K562 (cell line): ENCODE data around the gene CCDC106. TPM values are rescaled to one million over a fixed set of nuclear protein-coding genes. Genes with fewer than 3 reads are reported as not detected.

Experiments used
- ATAC-seq: fragments of 200-7000 bp; cut with Tn5 transposase; 3 replicates; pipeline ENCODE4 v1.9.1; 2020; ENCODE audit warnings: moderate library complexity
- BruUV-seq: library from RNA; stranded (reverse); fragments of 400-500 nt; replicated peaks from 2 replicates; lab custom pipeline; 2021; lab: Mats Ljungman, UMichigan
- CTCF ChIA-PET: fragments of 300-600 bp; formaldehyde crosslinking; extraction: SDS; loops from one replicate; lab custom pipeline; 2021; ENCODE audit warnings: low intra/inter-chr PET ratio; lab: Yijun Ruan, JAX
- POLR2A ChIA-PET: fragments of 300-600, 350-650 bp; sonication (Branson Sonifier 250); formaldehyde crosslinking; extraction: SDS; loops from one replicate; lab custom pipeline; 2021; ENCODE audit warnings: antibody characterized with exemption, inconsistent platforms; lab: Yijun Ruan, JAX
- DNase-seq, 4 experiments: peaks; one replicate each; pipeline versions ENCODE4 v3.0.0 to v3.0.0-alpha.2; 2011 to 2018; ENCODE audit warnings: low spot score in 3 of 4, mixed read lengths in 3 of 4; ENCODE audit errors: extremely low read depth in 1 of 4
- FAIRE-seq: peaks from 2 replicates; lab custom pipeline; 2011; peaks lifted over from hg19 to GRCh38; lab: Jason Lieb, UNC
- H2AFZ ChIP-seq: 2 replicates; pipeline ENCODE4 v1.6.0; 2011; ENCODE audit warnings: low read depth, low read length, control low read depth, inconsistent platforms
- H3K27ac ChIP-seq: fragments of 200-600 bp; 3 replicates; pipeline ENCODE4 v1.8.0; 2011; ENCODE audit warnings: low read depth, mild to moderate bottlenecking, control low read depth, inconsistent platforms, low read length, moderate library complexity, mixed read lengths; ENCODE audit errors: extremely low read depth
- H3K27me3 ChIP-seq, 2 experiments: fragments of 300-600 bp in 1 of 2; 2 replicates in 1 of 2; 3 replicates in 1 of 2; pipeline versions ENCODE4 v1.6.0 to v1.8.0; 2011; ENCODE audit warnings: inconsistent platforms in 2 of 2, low read length in 2 of 2, mild to moderate bottlenecking in 1 of 2, mixed read lengths in 1 of 2, moderate library complexity in 1 of 2; ENCODE audit not compliant: control insufficient read depth in 2 of 2, insufficient read depth in 2 of 2
- H3K36me3 ChIP-seq: fragments of 300-600 bp; 3 replicates; pipeline ENCODE4 v1.8.0; 2011; ENCODE audit warnings: mild to moderate bottlenecking, low read length, inconsistent platforms; ENCODE audit not compliant: control insufficient read depth, insufficient read depth
- H3K4me1 ChIP-seq, 2 experiments: fragments of 200-600 bp in 1 of 2; replicated peaks in 1 of 2; 2 replicates in 1 of 2; 3 replicates in 1 of 2; pipeline versions ENCODE4 v1.5.1 to v1.8.0; 2011; ENCODE audit warnings: inconsistent platforms in 2 of 2, low read length in 2 of 2, mild to moderate bottlenecking in 1 of 2, mixed read lengths in 1 of 2, moderate library complexity in 1 of 2; ENCODE audit not compliant: control insufficient read depth in 2 of 2, insufficient read depth in 2 of 2
- H3K4me2 ChIP-seq: 2 replicates; pipeline ENCODE4 v1.6.1; 2011; ENCODE audit warnings: low read length, control low read depth, inconsistent platforms, mixed read lengths; ENCODE audit not compliant: insufficient read depth
- H3K4me3 ChIP-seq: fragments of 200-600 bp; sonication (generic), shearing (Covaris generic); 2 replicates; pipeline ENCODE4 v1.5.1; 2016; ENCODE audit warnings: control low read depth, inconsistent platforms
- H3K79me2 ChIP-seq: fragments of 200-600 bp; 3 replicates; pipeline ENCODE4 v1.8.0; 2011; ENCODE audit warnings: low read length, inconsistent platforms; ENCODE audit not compliant: control insufficient read depth, insufficient read depth
- H3K9ac ChIP-seq, 2 experiments: 2 replicates each; pipeline versions ENCODE4 v1.6.0 to v1.6.1; 2011; ENCODE audit warnings: low read depth in 2 of 2, low read length in 2 of 2, control low read depth in 1 of 2, inconsistent platforms in 1 of 2, mild to moderate bottlenecking in 1 of 2, mixed read lengths in 1 of 2; ENCODE audit not compliant: insufficient read depth in 1 of 2
- H3K9me1 ChIP-seq: one replicate; pipeline ENCODE4 v1.6.0; 2011; ENCODE audit warnings: inconsistent platforms, mild to moderate bottlenecking, low read length, moderate library complexity; ENCODE audit not compliant: control insufficient read depth, insufficient read depth
- H3K9me3 ChIP-seq: replicated peaks from 2 replicates; pipeline ENCODE4 v1.5.1; 2011; ENCODE audit warnings: low read depth, low read length, inconsistent platforms; ENCODE audit not compliant: control insufficient read depth, insufficient read depth
- H4K20me1 ChIP-seq: replicated peaks from 2 replicates; pipeline ENCODE4 v1.6.1; 2011; ENCODE audit warnings: low read length, inconsistent platforms, mixed read lengths; ENCODE audit not compliant: control insufficient read depth, insufficient read depth
- BCOR ChIP-seq: fragments of 450-650 bp; IDR thresholded peaks from 2 replicates; pipeline ENCODE4 v1.6.1; 2016
- HDAC2 ChIP-seq: fragments of 450-650 bp; IDR thresholded peaks from 2 replicates; pipeline ENCODE4 v1.6.1; 2016; ENCODE audit warnings: mild to moderate bottlenecking
- NEUROD1 ChIP-seq: fragments of 150-350 bp; IDR thresholded peaks from 2 replicates; pipeline ENCODE4 v1.6.1; 2014; ENCODE audit warnings: borderline replicate concordance, low read length, low read depth; ENCODE audit not compliant: partially characterized antibody
- PHB2 ChIP-seq: fragments of 450-650 bp; IDR thresholded peaks from 2 replicates; pipeline ENCODE4 v1.6.1; 2017; ENCODE audit warnings: low read depth
- POLR2G ChIP-seq: fragments of 200-400 bp; formaldehyde crosslinking; IDR thresholded peaks from 2 replicates; pipeline ENCODE4 v1.6.1; 2017; ENCODE audit warnings: low read depth, mild to moderate bottlenecking, antibody characterized with exemption, low read length, moderate library complexity
- ZNF263 ChIP-seq: sonication (generic); formaldehyde crosslinking; IDR thresholded peaks from 2 replicates; pipeline ENCODE4 v1.8.0; 2022; ENCODE audit warnings: mild to moderate bottlenecking, missing genetic modification reagents, borderline replicate concordance
- WGBS: fragments of 100-300 bp; shearing (Covaris generic); methylation state at CpG from one replicate; pipeline ENCODE4 v1.1.6; 2016; ENCODE audit warnings: low coverage, mixed read lengths; ENCODE audit not compliant: insufficient coverage; ENCODE audit errors: missing lambda C conversion rate; 5-methylcytosine and 5-hydroxymethylcytosine counted together
- in situ Hi-C: fragments of 300-500 bp; cut with MboI; formaldehyde crosslinking; loops from 4 replicates; pipeline ENCODE4 v1.15.0; 2018; ENCODE audit warnings: inconsistent platforms, mixed read lengths
- intact Hi-C: fragments of 100-400 bp; cut with micrococcal nuclease; formaldehyde crosslinking; loops from 2 replicates; pipeline ENCODE4 v1.14.2; 2022
- polyA plus RNA-seq, 8 experiments: library from polyadenylated mRNA; depleted of rRNA in 4 of 8; stranded (reverse) in 5 of 8; unstranded in 3 of 8; fragments of >200 nt; fragmentation: Nextera tagmentation in 2 of 8; fragmentation: Illumina TruSeq in 1 of 8; extraction: Ambion mirVana in 2 of 8; extraction: Trizol in 1 of 8; gene quantifications; 2 replicates each; pipeline versions ENCODE4 v1.2.1 to v1.2.3, GENCODE V29; 2011 to 2014; ENCODE audit warnings: inconsistent platforms in 1 of 8, missing spikeins in 1 of 8
- total RNA-seq, 7 experiments: library from RNA; depleted of rRNA in 6 of 7; stranded (reverse); fragments of >200 nt in 6 of 7; fragmentation: Illumina TruSeq in 2 of 7; extraction: Trizol in 2 of 7; gene quantifications; 2 replicates each; pipeline versions ENCODE4 v1.2.1 to v1.2.3, GENCODE V29; 2011 to 2021; ENCODE audit warnings: low replicate concordance in 1 of 7
- TF ChIP-seq, protein P1 (sequence below), 2 experiments: fragments of 450-650 bp in 1 of 2; IDR thresholded peaks; 2 replicates each; pipeline ENCODE4 v1.6.1; 2011 to 2017; ENCODE audit warnings: low read depth in 2 of 2, antibody characterized with exemption in 1 of 2, borderline replicate concordance in 1 of 2, low read length in 1 of 2, mild to moderate bottlenecking in 1 of 2, mixed read lengths in 1 of 2; ENCODE audit not compliant: control insufficient read depth in 1 of 2
- TF ChIP-seq, protein P2 (sequence below): fragments of 250-450 bp; sonication (Bioruptor Pico); IDR thresholded peaks from 2 replicates; pipeline ENCODE4 v1.8.0; 2021; ENCODE audit warnings: mild to moderate bottlenecking, moderate library complexity
- TF ChIP-seq, protein P3 (sequence below): sonication (generic); formaldehyde crosslinking; IDR thresholded peaks from 2 replicates; pipeline ENCODE4 v1.8.0; 2022; ENCODE audit warnings: missing genetic modification reagents, mild to moderate bottlenecking, moderate library complexity, borderline replicate concordance

Gene CCDC106
- total and polyA plus RNA-seq, 9 of the 15 experiments (the other 6 are each of a cell fraction or from before 2014, with no cell fraction given) = 0.10 to 27.5 (median 15.0) TPM; not detected in 1

DNA sequence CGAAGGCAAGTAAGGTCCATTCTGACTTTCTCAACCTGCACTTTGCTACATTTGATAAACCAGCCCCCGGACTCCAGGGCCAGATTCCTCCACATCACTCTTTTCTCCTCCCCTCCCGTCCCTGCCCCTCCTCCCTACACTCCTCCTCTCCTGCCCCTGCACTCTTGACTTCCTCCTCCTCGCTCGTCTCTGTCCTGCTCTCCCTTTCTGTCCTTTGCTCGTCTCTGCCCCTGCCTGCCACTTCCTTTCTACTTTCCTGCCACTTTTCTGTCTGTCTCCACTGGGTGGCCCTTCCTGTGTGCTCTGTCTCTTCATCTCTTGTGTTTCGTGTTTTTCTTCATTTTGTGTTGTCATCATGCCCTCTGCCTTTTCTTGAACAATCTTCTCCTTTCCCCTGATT, 13.8 kb downstream of the CCDC106 start:
- FAIRE-seq (no peak), DNase-seq (no peak), ATAC-seq (no peak)
- no peaks in the 10 kb centered on the region for H3K9me3 ChIP-seq
- H3K4me3 ChIP-seq = no peak overlapping the region
- H3K36me3 ChIP-seq = peaks cover 97% of the 10 kb centered on the region
- WGBS = 74% methylated on average over 6 of the region's 7 CpGs
- in situ Hi-C loops (no loop called here), intact Hi-C loops (no loop called here)
- no peak overlapping the region for H2AFZ ChIP-seq
- peaks cover 12% of the 10 kb centered on the region for H3K9me1 ChIP-seq
- H3K4me2 ChIP-seq = no peak overlapping the region
- H3K9ac ChIP-seq = no peak overlapping the region
- BruUV-seq = no TSS peak
- peaks cover 15 to 21% of the 10 kb centered on the region in 2 experiments; a peak in 4 of 5 replicates for H3K4me1 ChIP-seq
- H4K20me1 ChIP-seq = peaks cover 64% of the 10 kb centered on the region
- CTCF ChIA-PET = no interaction called here
- H3K27me3 ChIP-seq = no peaks in the 10 kb centered on the region
- no peak overlapping the region for H3K27ac ChIP-seq
- POLR2A ChIA-PET = no interaction called here
- no peak for TF ChIP-seq HDAC2
- peak; percentile 52; the same call in 1 of the 2 replicates for TF ChIP-seq ZNF263
- peaks cover 88% of the 10 kb centered on the region for H3K79me2 ChIP-seq

DNA sequence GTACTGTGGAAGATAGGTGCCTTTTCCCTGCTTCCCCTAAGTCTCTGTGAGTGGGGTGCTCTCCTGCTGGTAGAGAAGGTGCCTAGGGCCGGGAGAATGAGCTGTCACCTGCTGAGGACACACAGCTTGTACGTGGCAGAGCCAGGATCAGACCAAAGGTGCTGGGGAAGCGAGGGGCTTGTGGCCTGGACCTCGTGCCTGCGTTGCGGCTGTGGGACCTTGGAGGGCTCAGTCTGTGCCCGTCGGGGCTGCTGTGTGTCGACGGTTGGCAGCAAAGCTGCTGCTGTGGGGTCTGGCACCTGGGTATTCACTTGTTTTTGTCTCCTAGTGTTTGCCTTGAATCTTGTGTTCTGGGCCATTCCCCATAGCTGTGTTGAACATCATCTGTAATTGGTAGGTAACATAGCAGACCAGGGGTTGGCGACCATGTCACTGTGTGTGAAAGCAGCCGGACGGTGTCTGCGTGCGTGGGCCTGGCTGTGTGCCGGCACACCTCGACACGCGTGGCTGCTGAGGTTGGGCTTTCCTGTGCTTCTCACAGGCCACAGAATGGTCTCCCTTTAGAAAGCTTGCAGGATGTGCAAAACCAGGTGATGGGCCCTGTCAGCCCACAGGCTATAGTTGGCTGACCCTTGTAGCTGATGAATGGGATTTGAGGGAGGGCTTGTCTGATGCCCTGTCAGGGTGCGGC, 16.0 kb downstream of the CCDC106 start:
- ATAC-seq (no peak), DNase-seq (no peak), FAIRE-seq (no peak)
- peaks cover 0 to 14% of the 10 kb centered on the region in 2 experiments; a peak in 2 of 5 replicates for H3K4me1 ChIP-seq
- no peak overlapping the region for H3K9ac ChIP-seq
- no peak overlapping the region for H3K27ac ChIP-seq
- H3K4me2 ChIP-seq = no peak overlapping the region
- in situ Hi-C loops = no loop called here
- peaks cover 98% of the 10 kb centered on the region for H3K36me3 ChIP-seq
- H3K9me1 ChIP-seq = peaks cover 7% of the 10 kb centered on the region
- intact Hi-C loops = no loop called here
- ChIA-PET POLR2A (interaction anchor here (0.5 to 1.4 kb wide), 7 partner anchors 8 to 513 kb away, joined by 3 to 6 read pairs (median 3); partner anchors contain the start of genes FIZ1 and U2AF2), CTCF (no interaction called here)
- H3K27me3 ChIP-seq = no peaks in the 10 kb centered on the region
- 93% methylated on average over 9 of the region's 20 CpGs for WGBS
- no peaks in the 10 kb centered on the region for H3K9me3 ChIP-seq
- no TSS peak for BruUV-seq
- no peak overlapping the region for H2AFZ ChIP-seq
- H3K4me3 ChIP-seq = no peak overlapping the region
- H4K20me1 ChIP-seq = peaks cover 59% of the 10 kb centered on the region
- peaks cover 85% of the 10 kb centered on the region for H3K79me2 ChIP-seq
- no peak for TF ChIP-seq NEUROD1
- TF ChIP-seq POLR2G = peak; percentile 53
- TF ChIP-seq, protein P1, sequence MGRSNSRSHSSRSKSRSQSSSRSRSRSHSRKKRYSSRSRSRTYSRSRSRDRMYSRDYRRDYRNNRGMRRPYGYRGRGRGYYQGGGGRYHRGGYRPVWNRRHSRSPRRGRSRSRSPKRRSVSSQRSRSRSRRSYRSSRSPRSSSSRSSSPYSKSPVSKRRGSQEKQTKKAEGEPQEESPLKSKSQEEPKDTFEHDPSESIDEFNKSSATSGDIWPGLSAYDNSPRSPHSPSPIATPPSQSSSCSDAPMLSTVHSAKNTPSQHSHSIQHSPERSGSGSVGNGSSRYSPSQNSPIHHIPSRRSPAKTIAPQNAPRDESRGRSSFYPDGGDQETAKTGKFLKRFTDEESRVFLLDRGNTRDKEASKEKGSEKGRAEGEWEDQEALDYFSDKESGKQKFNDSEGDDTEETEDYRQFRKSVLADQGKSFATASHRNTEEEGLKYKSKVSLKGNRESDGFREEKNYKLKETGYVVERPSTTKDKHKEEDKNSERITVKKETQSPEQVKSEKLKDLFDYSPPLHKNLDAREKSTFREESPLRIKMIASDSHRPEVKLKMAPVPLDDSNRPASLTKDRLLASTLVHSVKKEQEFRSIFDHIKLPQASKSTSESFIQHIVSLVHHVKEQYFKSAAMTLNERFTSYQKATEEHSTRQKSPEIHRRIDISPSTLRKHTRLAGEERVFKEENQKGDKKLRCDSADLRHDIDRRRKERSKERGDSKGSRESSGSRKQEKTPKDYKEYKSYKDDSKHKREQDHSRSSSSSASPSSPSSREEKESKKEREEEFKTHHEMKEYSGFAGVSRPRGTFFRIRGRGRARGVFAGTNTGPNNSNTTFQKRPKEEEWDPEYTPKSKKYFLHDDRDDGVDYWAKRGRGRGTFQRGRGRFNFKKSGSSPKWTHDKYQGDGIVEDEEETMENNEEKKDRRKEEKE (IDR thresholded peaks at IDR 0.05; ENCODE audit: borderline replicate concordance in 1 of 2, control insufficient read depth in 1 of 2, low read depth in 2 of 2, low read length in 1 of 2) = no peak
- TF ChIP-seq, protein P2, sequence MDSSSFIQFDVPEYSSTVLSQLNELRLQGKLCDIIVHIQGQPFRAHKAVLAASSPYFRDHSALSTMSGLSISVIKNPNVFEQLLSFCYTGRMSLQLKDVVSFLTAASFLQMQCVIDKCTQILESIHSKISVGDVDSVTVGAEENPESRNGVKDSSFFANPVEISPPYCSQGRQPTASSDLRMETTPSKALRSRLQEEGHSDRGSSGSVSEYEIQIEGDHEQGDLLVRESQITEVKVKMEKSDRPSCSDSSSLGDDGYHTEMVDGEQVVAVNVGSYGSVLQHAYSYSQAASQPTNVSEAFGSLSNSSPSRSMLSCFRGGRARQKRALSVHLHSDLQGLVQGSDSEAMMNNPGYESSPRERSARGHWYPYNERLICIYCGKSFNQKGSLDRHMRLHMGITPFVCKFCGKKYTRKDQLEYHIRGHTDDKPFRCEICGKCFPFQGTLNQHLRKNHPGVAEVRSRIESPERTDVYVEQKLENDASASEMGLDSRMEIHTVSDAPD (CRISPR knock-in tag) = no peak
- TF ChIP-seq, protein P3, sequence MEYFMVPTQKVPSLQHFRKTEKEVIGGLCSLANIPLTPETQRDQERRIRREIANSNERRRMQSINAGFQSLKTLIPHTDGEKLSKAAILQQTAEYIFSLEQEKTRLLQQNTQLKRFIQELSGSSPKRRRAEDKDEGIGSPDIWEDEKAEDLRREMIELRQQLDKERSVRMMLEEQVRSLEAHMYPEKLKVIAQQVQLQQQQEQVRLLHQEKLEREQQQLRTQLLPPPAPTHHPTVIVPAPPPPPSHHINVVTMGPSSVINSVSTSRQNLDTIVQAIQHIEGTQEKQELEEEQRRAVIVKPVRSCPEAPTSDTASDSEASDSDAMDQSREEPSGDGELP (CRISPR knock-in tag) = no peak
- no peak for TF ChIP-seq BCOR
- no peak for TF ChIP-seq PHB2
